ENCODE results near the gene BDNF. TPM values are rescaled to one million over a fixed set of nuclear protein-coding genes. Genes with fewer than 3 reads are reported as not detected.

The BDNF gene
- total and polyA plus RNA-seq, 4 donors, result 0.38 to 1.6 (median 1.4) TPM

DNA sequence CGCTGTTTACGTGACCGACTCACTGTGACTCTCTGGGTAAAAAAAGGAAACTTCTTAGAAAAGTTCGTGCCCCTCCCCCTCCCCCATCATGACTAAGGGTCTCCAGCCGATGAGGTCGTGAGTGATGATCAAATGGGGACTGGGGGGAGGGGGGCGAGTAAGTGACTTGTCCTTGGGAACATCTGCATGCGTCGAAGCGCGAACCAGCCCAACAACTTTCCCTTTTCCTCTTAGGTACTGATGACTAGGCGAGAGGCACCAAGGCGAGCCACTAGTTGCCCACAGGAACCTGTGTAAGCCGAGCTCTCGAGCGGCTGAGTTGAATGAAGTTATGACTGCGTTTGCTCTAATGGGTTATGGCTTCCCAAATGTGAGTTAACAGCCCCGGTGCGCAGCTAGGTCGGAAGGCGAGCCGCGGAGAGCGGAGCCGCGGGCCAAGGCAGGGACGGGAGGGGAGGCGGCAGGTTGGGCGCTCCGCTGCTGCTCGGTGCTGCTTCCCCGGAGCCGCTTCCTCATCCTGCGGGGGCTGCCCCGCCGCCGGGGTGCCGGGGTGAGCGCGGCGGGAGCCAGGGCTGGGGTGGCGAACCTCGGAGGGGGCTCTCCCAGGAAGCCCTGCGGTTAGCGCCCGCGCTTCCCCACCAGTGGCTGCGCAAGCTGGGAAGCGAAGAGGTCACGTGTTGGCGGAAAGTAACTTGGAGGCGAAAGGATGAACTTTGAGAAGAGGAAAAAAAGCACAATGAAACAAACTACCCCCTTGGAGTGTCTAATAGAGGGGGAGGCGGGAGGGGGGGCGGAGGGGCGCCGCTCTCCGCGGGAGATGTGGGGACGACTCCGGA, 22.1 kb upstream of the BDNF start:
- Histone ChIP-seq H3K9me3 (ENCODE audit: control insufficient read depth in 4 of 4, insufficient read depth in 3 of 4, low read length in 3 of 4) (peaks cover 0 to 17% (median 0%) of the 10 kb centered on the region in 4 donors), H3K27me3 (ENCODE audit: control insufficient read depth in 3 of 3, insufficient read depth in 3 of 3, low read length in 2 of 3) (peaks cover 16 to 76% (median 62%) of the 10 kb centered on the region in 3 donors), H3K9ac (ENCODE audit: insufficient read depth in 1 of 2, low read length in 2 of 2) (no peak overlapping the region), H3K27ac (ENCODE audit: low read depth in 1 of 2, low read length in 1 of 2) (no peak overlapping the region), H3K4me1 (ENCODE audit: control insufficient read depth in 5 of 5, insufficient read depth in 5 of 5, low read length in 5 of 5) (peaks cover 0 to 19% (median 0%) of the 10 kb centered on the region in 5 donors), H3K36me3 (ENCODE audit: control insufficient read depth in 4 of 4, insufficient read depth in 4 of 4, low read length in 4 of 4) (no peaks in the 10 kb centered on the region), H3K4me3 (no peak overlapping the region)
- ATAC-seq (ENCODE audit: insufficient read depth, low FRiP score) (no peak), DNase-seq (peak in 1 of 3 donors; percentile 13)
- WGBS, 2 donors, result 1 to 3% methylated on average over 56 to 60 of the region's 60 CpGs
- TF ChIP-seq, protein P1, sequence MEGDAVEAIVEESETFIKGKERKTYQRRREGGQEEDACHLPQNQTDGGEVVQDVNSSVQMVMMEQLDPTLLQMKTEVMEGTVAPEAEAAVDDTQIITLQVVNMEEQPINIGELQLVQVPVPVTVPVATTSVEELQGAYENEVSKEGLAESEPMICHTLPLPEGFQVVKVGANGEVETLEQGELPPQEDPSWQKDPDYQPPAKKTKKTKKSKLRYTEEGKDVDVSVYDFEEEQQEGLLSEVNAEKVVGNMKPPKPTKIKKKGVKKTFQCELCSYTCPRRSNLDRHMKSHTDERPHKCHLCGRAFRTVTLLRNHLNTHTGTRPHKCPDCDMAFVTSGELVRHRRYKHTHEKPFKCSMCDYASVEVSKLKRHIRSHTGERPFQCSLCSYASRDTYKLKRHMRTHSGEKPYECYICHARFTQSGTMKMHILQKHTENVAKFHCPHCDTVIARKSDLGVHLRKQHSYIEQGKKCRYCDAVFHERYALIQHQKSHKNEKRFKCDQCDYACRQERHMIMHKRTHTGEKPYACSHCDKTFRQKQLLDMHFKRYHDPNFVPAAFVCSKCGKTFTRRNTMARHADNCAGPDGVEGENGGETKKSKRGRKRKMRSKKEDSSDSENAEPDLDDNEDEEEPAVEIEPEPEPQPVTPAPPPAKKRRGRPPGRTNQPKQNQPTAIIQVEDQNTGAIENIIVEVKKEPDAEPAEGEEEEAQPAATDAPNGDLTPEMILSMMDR (IDR thresholded peaks at IDR 0.05; ENCODE audit: control extremely low read depth, extremely low read depth), result no peak

DNA sequence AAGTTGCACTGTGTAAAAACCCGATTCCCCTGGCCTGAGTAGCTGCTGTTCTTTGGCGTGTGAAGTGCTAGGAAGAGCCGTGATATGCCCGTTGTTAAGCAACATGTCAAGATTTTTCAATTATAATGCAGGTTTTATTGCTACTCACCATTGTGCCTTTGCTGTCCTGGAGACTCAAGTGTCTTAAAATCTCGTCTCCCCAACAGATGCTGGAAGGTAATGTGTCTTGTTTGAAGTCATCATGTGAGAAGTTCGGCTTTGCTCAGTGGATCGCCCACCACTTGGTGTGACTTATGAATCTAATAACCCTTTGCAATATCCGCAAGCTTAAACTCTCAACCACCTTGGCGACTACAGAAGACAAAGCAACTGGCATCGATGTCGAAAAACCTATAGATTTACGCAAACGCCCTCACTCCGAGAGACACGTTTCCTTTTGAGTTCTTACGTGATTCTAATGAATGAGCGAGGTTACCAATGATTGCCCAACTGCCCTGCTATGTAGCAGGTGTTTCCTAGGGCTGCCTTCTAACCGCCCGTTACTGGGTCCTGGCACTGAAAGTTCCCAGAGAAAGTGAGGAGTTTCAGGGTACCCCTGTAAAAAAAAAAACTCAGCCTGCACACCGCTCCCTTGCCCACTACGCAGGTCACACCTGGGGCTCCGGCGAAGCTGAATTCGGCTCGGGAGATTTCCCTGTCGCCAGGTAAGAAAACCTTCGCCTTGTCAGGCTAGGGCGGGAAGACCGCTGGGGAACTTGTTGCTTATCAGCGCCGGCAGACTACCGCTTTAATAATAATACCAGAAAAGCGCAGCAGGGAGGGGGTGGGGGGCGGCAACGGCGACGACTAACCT, 21.2 kb upstream of the BDNF start:
- peaks cover 0 to 17% (median 0%) of the 10 kb centered on the region in 4 donors for H3K9me3 ChIP-seq (ENCODE audit: control insufficient read depth in 4 of 4, insufficient read depth in 3 of 4, low read length in 3 of 4)
- H3K27me3 ChIP-seq (ENCODE audit: control insufficient read depth in 3 of 3, insufficient read depth in 3 of 3, low read length in 2 of 3), result peaks cover 16 to 85% (median 63%) of the 10 kb centered on the region in 3 donors
- no peak overlapping the region for H3K4me3 ChIP-seq
- no peak for DNase-seq
- no peaks in the 10 kb centered on the region for H3K36me3 ChIP-seq (ENCODE audit: control insufficient read depth in 4 of 4, insufficient read depth in 4 of 4, low read length in 4 of 4)
- ATAC-seq (ENCODE audit: insufficient read depth, low FRiP score), result no peak
- TF ChIP-seq, protein P1 (IDR thresholded peaks at IDR 0.05; ENCODE audit: control extremely low read depth, extremely low read depth), result no peak
- peaks cover 0 to 19% (median 0%) of the 10 kb centered on the region in 5 donors for H3K4me1 ChIP-seq (ENCODE audit: control insufficient read depth in 5 of 5, insufficient read depth in 5 of 5, low read length in 5 of 5)
- H3K9ac ChIP-seq (ENCODE audit: insufficient read depth in 1 of 2, low read length in 2 of 2), result no peak overlapping the region
- H3K27ac ChIP-seq (ENCODE audit: low read depth in 1 of 2, low read length in 1 of 2), result no peak overlapping the region
- WGBS, 2 donors, result 4 to 6% methylated on average over 37 of the region's 37 CpGs

DNA sequence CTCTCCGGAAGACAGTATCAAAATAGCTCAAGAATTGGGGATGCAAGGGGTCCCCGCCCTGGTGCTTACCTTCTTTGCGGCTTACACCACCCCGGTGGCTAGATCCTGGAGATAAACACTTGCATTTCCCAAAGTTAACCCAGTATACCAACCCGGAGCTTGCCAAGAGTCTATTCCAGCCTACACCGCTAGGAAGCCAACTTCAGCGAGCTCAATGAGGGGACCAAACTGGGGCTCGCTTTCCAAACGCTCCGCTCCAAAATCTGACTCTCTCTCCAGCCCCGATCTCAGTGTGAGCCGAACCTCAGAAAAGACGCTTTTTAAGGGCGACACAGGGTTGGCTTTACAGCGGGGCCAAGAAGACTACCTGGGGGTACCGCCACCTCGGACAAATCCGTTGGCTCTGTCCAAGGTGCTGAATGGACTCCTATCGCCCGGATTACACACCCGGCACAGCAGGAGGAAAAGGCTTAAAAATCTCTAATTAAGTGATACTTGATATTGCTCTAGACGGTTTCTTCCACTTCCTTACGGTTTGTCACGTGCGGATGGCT, 20.1 kb upstream of the BDNF start:
- H3K4me3 ChIP-seq, result no peak overlapping the region
- no peaks in the 10 kb centered on the region for H3K36me3 ChIP-seq (ENCODE audit: control insufficient read depth in 4 of 4, insufficient read depth in 4 of 4, low read length in 4 of 4)
- peak; percentile 52 to 77 (median 61) for DNase-seq
- no peak overlapping the region for H3K9ac ChIP-seq (ENCODE audit: insufficient read depth in 1 of 2, low read length in 2 of 2)
- 6 to 8% methylated on average over 25 of the region's 25 CpGs for WGBS, 2 donors
- peaks cover 0 to 19% (median 0%) of the 10 kb centered on the region in 5 donors for H3K4me1 ChIP-seq (ENCODE audit: control insufficient read depth in 5 of 5, insufficient read depth in 5 of 5, low read length in 5 of 5)
- no peak overlapping the region for H3K27ac ChIP-seq (ENCODE audit: low read depth in 1 of 2, low read length in 1 of 2)
- peaks cover 0 to 17% (median 0%) of the 10 kb centered on the region in 4 donors for H3K9me3 ChIP-seq (ENCODE audit: control insufficient read depth in 4 of 4, insufficient read depth in 3 of 4, low read length in 3 of 4)
- TF ChIP-seq, protein P1 (IDR thresholded peaks at IDR 0.05; ENCODE audit: control extremely low read depth, extremely low read depth), result no peak
- peaks cover 16 to 95% (median 59%) of the 10 kb centered on the region in 3 donors for H3K27me3 ChIP-seq (ENCODE audit: control insufficient read depth in 3 of 3, insufficient read depth in 3 of 3, low read length in 2 of 3)
- ATAC-seq (ENCODE audit: insufficient read depth, low FRiP score), result no peak
